Colonic mucosa (tissue), 4 donors: ENCODE results near the gene NTM. TPM values are rescaled to one million over a fixed set of nuclear protein-coding genes. Genes with fewer than 3 reads are reported as not detected.

Experiments used
- DNase-seq: peaks from one replicate; pipeline ENCODE4 v3.0.0-alpha.2; 2020
- H3K27ac ChIP-seq: fragments of 200-600 bp; one replicate; pipeline ENCODE4 v1.8.0; 2021
- H3K27me3 ChIP-seq: fragments of 200-600 bp; one replicate; pipeline ENCODE4 v1.8.0; 2021
- H3K36me3 ChIP-seq: fragments of 200-600 bp; one replicate; pipeline ENCODE4 v1.8.0; 2021
- H3K4me1 ChIP-seq: fragments of 200-600 bp; one replicate; pipeline ENCODE4 v1.8.0; 2021; ENCODE audit warnings: mild to moderate bottlenecking
- H3K4me3 ChIP-seq: fragments of 200-600 bp; one replicate; pipeline ENCODE4 v1.8.0; 2021
- H3K9ac ChIP-seq, 2 donors: one replicate each; pipeline ENCODE4 v1.7.0; 2013; ENCODE audit warnings: control low read depth in 2 of 2, low read depth in 2 of 2, low read length in 2 of 2
- H3K9me3 ChIP-seq: fragments of 200-600 bp; one replicate; pipeline ENCODE4 v1.8.0; 2021
- intact Hi-C: fragments of 100-400 bp; cut with DNase I; formaldehyde crosslinking; loops from one replicate; pipeline ENCODE4 v1.14.1; 2022
- total RNA-seq, 2 donors: library from RNA; stranded (reverse); fragmentation: NEBNext Ultra II Directional in 1 of 2; extraction: Animal tissue kit (Norgen Biotek cat#: 25700) in 1 of 2; gene quantifications; one replicate each; pipeline ENCODE4 v1.2.1, GENCODE V29; 2021
- TF ChIP-seq, protein P1 (sequence below): fragments of 200-600 bp; IDR thresholded peaks from one replicate; pipeline ENCODE4 v1.8.0; 2022; ENCODE audit warnings: antibody characterized with exemption, mild to moderate bottlenecking
- donor health status: healthy.
- donor health status: DM: no; HTN: no; CAD: no.
- donor health status: DM: no; HTN: no; CAD: no.

The NTM gene
- total RNA-seq, 2 donors from 2014 or later, result 1.6 to 2.8 TPM

DNA sequence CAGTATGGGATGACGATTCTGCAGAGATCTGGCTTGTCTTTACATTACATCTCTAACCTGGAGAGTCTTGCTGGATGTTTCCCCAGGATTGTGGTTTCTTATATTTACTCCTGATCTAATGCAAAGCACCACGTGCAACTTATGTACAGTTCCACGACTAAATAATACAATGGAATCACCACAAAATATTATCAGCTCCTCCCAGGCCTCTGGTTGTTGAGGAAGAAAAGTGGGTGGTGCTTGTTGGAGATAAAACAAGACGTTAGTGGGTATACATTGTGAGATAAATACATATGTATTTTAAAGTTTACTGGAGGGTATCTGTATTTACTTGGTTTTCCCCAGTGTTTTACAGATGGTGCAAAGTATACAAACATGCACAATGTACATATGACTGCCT, 569.7 kb downstream of the NTM start:
- no peak overlapping the region for H3K27ac ChIP-seq
- H3K4me3 ChIP-seq, result no peak overlapping the region
- no peaks in the 10 kb centered on the region for H3K4me1 ChIP-seq
- no peaks in the 10 kb centered on the region for H3K9me3 ChIP-seq
- no peaks in the 10 kb centered on the region for H3K36me3 ChIP-seq
- no peak overlapping the region for H3K9ac ChIP-seq
- intact Hi-C loops, result no loop called here
- H3K27me3 ChIP-seq, result no peaks in the 10 kb centered on the region
- TF ChIP-seq, protein P1, sequence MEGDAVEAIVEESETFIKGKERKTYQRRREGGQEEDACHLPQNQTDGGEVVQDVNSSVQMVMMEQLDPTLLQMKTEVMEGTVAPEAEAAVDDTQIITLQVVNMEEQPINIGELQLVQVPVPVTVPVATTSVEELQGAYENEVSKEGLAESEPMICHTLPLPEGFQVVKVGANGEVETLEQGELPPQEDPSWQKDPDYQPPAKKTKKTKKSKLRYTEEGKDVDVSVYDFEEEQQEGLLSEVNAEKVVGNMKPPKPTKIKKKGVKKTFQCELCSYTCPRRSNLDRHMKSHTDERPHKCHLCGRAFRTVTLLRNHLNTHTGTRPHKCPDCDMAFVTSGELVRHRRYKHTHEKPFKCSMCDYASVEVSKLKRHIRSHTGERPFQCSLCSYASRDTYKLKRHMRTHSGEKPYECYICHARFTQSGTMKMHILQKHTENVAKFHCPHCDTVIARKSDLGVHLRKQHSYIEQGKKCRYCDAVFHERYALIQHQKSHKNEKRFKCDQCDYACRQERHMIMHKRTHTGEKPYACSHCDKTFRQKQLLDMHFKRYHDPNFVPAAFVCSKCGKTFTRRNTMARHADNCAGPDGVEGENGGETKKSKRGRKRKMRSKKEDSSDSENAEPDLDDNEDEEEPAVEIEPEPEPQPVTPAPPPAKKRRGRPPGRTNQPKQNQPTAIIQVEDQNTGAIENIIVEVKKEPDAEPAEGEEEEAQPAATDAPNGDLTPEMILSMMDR, result no peak
- DNase-seq, result no peak

DNA sequence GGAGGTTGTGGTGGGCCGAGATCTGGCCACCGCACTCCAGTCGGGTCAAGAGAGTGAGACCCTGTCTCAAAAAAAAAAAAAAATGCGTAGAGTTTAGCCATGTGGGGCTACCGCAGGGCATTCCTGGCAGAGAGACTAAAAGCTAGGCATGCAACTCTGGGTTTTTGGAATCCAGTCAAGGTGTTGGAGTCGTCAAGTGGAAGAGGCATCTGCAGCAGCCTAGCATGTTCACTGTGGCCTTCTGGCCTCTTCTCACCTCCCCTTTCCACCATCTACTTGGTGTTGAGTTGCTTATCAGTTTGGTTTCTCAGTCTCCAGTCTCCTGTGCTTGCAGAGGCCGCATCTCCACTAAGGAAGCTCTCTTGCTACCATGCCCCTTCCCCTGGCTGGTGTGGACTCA, 572.5 kb downstream of the NTM start:
- H3K9ac ChIP-seq, result no peak overlapping the region
- H3K9me3 ChIP-seq, result no peaks in the 10 kb centered on the region
- H3K27me3 ChIP-seq, result no peaks in the 10 kb centered on the region
- no peak overlapping the region for H3K27ac ChIP-seq
- no peak for DNase-seq
- H3K4me3 ChIP-seq, result no peak overlapping the region
- TF ChIP-seq, protein P1, result no peak
- intact Hi-C loops, result no loop called here
- H3K36me3 ChIP-seq, result no peaks in the 10 kb centered on the region
- H3K4me1 ChIP-seq, result no peaks in the 10 kb centered on the region

DNA sequence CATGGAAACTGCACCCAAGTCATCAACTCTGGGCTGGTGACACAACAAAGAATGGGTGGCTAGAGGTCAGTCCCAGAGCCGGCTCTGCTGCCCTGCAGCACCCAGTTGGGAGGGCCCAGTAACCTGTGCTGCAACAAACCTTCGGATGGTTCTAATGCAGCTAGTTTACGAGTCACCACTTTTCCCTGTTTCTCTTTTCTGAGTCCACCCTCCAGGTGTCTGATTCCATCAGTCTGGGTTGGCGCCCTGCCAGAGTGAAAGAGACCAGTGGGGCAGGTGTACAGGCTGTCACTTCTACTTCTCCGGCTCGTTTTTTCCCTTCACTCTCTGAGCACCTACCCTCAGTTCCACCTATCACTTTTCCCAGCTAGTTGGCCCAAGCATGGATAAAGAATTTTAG, 572.9 kb downstream of the NTM start:
- Histone ChIP-seq H3K27me3 (no peaks in the 10 kb centered on the region), H3K4me3 (no peak overlapping the region), H3K4me1 (no peaks in the 10 kb centered on the region), H3K9me3 (no peaks in the 10 kb centered on the region), H3K9ac (no peak overlapping the region), H3K36me3 (no peaks in the 10 kb centered on the region), H3K27ac (no peak overlapping the region)
- TF ChIP-seq, protein P1, result no peak
- DNase-seq, result no peak
- intact Hi-C loops, result no loop called here

DNA sequence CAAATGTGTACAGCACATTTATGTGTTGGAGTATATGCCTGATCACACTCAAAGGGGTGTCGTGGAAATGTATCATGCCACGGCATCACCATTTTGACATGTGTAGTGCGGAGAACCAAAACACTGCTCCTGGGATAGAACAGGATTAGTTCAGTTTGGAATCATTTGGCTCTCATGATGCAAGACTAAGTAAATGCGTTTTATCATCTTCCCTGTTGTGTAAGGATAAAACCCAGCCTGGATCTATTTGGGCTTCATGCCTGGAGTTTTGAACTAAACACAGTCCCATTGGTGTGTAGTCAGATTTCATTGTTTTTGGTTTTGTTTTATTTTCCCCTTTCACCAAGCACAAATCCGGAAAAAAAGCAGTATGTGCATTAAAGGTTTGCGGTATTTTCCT, 574.3 kb downstream of the NTM start:
- intact Hi-C loops, result no loop called here
- Histone ChIP-seq H3K9me3 (no peaks in the 10 kb centered on the region), H3K36me3 (no peaks in the 10 kb centered on the region), H3K4me3 (no peak overlapping the region), H3K4me1 (no peaks in the 10 kb centered on the region), H3K27ac (no peak overlapping the region), H3K9ac (no peak overlapping the region), H3K27me3 (no peaks in the 10 kb centered on the region)
- DNase-seq, result no peak
- TF ChIP-seq, protein P1, result no peak

DNA sequence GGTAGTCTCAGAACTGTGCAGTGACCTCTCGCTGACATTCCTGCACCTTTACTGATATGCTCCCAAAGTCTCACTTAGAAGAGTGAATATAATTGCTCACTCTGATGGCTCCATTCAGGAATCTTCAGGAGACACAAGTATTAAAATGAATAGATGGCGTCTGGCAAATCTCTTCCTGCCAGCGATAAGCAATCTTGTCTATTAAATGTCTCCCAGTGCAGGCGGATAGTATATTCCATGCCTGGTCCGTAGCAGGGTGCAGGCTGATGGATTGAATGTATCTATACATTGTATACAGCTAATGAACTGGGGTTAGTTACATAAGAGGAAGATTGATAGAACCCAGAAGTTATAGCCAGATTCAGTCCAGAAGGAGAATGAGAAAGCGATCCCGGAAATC, 575.3 kb downstream of the NTM start:
- Histone ChIP-seq H3K27ac (no peak overlapping the region), H3K9ac (no peak overlapping the region), H3K36me3 (no peaks in the 10 kb centered on the region), H3K9me3 (no peaks in the 10 kb centered on the region), H3K4me3 (no peak overlapping the region), H3K27me3 (no peaks in the 10 kb centered on the region), H3K4me1 (no peaks in the 10 kb centered on the region)
- no peak for DNase-seq
- intact Hi-C loops, result no loop called here
- TF ChIP-seq, protein P1, result no peak

DNA sequence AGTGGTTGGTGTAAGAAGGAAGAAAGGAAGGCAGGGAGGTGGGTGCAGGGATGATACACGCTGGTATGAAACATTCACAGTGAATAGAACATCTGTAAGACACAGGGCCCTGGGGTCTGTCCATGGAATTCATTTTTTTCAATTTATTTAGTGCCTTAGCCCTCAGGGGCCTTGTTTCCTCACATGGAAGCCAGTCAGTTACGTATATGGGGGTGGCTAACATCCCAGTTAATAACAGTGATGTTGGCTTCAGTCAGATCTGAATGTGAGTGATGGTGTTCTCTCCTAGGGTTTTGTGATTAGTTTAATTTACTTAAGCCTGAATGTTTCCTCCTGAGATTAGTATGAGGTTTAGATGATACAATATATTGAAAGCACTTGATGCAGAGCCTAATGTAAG, 577.1 kb downstream of the NTM start:
- Histone ChIP-seq H3K27me3 (no peaks in the 10 kb centered on the region), H3K4me1 (no peaks in the 10 kb centered on the region), H3K36me3 (no peaks in the 10 kb centered on the region), H3K4me3 (no peak overlapping the region), H3K9ac (no peak overlapping the region), H3K27ac (no peak overlapping the region), H3K9me3 (no peaks in the 10 kb centered on the region)
- TF ChIP-seq, protein P1, result no peak
- no peak for DNase-seq
- intact Hi-C loops, result no loop called here
